ENCODE results near the gene ZNF638.

ZNF638 gene

DNA sequence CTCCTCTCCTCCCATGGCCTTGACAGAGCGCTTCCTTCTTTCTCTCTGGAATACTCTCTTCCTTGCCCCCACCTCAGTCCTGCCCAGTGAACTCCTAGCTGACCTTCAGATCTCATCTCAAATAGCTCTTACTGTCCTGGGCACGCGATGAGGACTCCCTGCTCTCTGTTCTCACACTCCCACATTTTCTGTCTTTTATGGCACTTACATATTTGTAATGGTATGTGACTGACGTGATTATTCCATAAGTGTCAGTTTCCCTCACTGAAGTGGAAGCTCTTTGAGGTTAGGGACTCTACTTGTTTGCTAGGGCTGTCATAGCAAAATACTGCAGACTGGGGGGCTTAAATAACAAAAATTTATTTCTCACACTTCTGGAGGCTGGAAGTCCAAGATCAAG, 120.1 kb downstream of the ZNF638 start:
- H3K9me3 Mint-ChIP-seq = no peaks in the 10 kb centered on the region
- H3K36me3 Mint-ChIP-seq (ENCODE audit: low read depth) = no peaks in the 10 kb centered on the region
- peaks cover 30% of the 10 kb centered on the region for H3K4me1 Mint-ChIP-seq (ENCODE audit: low read depth)
- H3K27me3 Mint-ChIP-seq = peaks cover 46% of the 10 kb centered on the region
- no peak overlapping the region for H3K4me3 Mint-ChIP-seq
- no peak overlapping the region for H3K27ac Mint-ChIP-seq

DNA sequence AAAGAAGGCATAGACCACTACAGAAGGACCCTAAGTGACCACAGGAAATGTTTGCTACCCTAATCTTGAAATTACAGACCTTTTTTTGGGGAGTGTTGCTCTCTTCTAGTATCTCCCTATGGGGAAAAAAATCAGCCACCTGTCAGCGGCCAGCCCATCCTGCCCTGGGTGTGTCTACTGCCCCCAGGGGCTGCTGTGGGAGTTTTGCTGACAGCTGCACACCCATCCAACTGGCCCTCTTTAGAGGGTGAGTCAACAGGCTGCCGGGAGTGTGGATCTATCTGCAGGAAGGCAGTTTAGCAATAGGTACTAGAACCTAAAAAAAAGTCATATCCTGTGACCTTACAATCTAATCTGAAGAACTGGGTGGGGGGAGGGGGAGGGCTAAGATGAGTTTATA, 121.0 kb downstream of the ZNF638 start:
- Mint-ChIP-seq H3K9me3 (no peaks in the 10 kb centered on the region), H3K36me3 (ENCODE audit: low read depth) (no peaks in the 10 kb centered on the region), H3K27ac (no peak overlapping the region), H3K4me1 (ENCODE audit: low read depth) (peaks cover 30% of the 10 kb centered on the region), H3K27me3 (peaks cover 50% of the 10 kb centered on the region), H3K4me3 (no peak overlapping the region)

DNA sequence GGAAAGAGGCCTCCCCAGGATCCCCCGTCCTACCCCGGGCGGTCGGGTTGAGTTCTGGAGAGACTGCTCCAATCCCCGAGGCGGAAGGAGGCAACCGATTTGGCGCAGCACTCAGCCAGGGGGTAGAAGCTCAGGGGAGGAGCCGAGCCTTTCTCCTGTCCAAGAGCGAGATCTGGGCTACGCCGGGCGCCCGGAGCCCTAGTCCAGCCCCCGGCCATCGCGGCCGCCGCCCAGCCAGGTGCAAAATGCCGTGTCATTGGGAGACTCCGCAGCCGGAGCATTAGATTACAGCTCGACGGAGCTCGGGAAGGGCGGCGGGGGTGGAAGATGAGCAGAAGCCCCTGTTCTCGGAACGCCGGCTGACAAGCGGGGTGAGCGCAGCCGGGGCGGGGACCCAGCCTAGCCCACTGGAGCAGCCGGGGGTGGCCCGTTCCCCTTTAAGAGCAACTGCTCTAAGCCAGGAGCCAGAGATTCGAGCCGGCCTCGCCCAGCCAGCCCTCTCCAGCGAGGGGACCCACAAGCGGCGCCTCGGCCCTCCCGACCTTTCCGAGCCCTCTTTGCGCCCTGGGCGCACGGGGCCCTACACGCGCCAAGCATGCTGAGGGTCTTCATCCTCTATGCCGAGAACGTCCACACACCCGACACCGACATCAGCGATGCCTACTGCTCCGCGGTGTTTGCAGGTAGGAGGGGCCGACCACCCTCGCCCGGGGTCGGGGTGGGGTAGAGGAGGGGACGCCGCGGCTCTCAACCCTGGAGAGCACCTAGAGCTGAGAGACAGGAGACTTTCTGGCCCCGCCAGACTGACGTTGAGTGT, 122.0 kb downstream of the ZNF638 start, which contains the start of gene DYSF:
TSS of gene DYSF (plus strand) at position 158 of the 817 bp plus-strand sequence.
- Mint-ChIP-seq H3K4me1 (ENCODE audit: low read depth) (peaks cover 30% of the 10 kb centered on the region), H3K27ac (no peak within 1 kb of the TSS)

DNA sequence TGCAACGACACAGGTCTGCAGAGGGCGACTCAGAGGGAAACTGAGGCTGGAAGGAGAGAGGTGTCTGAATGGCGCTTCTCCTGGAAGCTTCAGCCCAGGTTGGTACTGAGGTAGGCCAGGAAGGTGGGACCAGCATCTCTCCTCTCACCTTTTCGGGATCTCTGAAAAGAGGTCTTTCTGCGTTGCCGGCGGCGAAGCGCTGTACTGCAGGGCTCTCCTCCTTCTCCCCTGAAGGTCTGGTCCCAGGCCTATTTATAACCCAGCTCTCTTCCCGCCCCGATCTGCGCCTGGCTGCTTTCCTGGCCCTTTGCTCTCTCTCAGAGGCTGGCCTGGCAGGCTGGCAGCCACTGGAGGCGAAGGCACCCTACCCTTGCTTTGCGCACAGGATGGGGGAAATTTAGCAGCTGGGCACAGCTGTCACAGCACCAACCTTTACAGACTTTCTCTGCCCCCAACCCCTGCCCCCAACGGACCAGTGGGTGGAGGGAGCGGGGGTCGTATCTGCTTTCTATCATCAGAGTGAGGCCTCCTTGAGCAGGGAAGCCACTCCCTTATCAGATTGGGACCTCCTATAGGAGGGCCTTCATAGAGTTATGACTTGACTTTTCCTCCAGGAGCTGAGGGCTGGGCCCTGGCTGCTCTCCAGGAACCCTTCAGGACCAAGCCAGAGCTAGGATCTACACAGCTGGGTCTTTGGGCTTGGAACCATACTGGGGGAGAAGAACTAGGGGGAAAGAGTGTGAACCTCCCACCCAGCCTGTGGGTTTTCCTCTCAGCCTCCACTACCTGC, 122.8 kb downstream of the ZNF638 start:
- no peaks in the 10 kb centered on the region for H3K9me3 Mint-ChIP-seq
- H3K4me1 Mint-ChIP-seq (ENCODE audit: low read depth) = peaks cover 30% of the 10 kb centered on the region
- peaks cover 53% of the 10 kb centered on the region for H3K27me3 Mint-ChIP-seq
- no peaks in the 10 kb centered on the region for H3K36me3 Mint-ChIP-seq (ENCODE audit: low read depth)
- peak overlapping the region; percentile 13 for H3K4me3 Mint-ChIP-seq
- H3K27ac Mint-ChIP-seq = no peak overlapping the region

More for the DNA sequence above, 122.0 kb downstream of the ZNF638 start, which contains the start of gene DYSF:
- Mint-ChIP-seq H3K27me3 (peaks cover 53% of the 10 kb centered on the region), H3K4me3 (peak within 1 kb of the TSS; percentile 23), H3K36me3 (ENCODE audit: low read depth) (no peaks in the 10 kb centered on the region), H3K9me3 (no peaks in the 10 kb centered on the region)

DNA sequence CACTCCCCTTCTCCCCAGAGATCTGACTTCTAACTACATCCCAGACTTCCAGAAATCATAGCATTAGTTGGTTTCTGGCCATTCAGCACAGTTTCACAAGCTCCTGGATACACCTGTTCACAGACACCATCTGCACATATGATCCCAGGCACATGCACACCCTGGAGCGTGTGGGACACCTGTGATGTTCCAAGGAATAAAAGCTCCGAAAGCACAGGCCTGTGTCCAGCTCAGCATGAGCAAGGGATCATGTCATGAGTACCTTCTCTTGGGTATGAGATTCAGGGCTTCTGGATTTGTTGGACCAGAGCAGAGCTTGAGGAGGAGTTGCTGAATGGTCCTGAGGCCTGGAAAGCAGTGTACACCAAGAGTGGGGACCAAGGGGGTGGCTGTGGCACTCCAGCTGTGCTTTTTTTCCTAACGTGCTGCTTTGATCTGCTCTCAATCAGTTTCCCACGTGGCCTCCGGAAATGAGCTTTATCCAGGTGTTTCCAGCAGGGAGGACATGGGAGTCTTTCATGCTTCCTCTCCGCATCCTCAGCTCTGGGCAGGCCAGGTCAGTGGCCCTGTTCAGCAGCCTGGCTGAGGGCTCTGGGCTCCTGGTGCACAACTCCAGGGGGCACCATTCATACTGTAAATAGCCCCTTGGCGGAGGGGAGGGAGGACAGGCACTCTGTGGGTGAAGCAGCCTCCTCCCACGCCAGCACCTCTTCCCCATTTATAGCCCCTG, 123.6 kb downstream of the ZNF638 start:
- peaks cover 30% of the 10 kb centered on the region for H3K4me1 Mint-ChIP-seq (ENCODE audit: low read depth)
- peak overlapping the region; percentile 17 for H3K4me3 Mint-ChIP-seq
- H3K27ac Mint-ChIP-seq = no peak overlapping the region
- peaks cover 53% of the 10 kb centered on the region for H3K27me3 Mint-ChIP-seq
- no peaks in the 10 kb centered on the region for H3K9me3 Mint-ChIP-seq
- H3K36me3 Mint-ChIP-seq (ENCODE audit: low read depth) = no peaks in the 10 kb centered on the region

DNA sequence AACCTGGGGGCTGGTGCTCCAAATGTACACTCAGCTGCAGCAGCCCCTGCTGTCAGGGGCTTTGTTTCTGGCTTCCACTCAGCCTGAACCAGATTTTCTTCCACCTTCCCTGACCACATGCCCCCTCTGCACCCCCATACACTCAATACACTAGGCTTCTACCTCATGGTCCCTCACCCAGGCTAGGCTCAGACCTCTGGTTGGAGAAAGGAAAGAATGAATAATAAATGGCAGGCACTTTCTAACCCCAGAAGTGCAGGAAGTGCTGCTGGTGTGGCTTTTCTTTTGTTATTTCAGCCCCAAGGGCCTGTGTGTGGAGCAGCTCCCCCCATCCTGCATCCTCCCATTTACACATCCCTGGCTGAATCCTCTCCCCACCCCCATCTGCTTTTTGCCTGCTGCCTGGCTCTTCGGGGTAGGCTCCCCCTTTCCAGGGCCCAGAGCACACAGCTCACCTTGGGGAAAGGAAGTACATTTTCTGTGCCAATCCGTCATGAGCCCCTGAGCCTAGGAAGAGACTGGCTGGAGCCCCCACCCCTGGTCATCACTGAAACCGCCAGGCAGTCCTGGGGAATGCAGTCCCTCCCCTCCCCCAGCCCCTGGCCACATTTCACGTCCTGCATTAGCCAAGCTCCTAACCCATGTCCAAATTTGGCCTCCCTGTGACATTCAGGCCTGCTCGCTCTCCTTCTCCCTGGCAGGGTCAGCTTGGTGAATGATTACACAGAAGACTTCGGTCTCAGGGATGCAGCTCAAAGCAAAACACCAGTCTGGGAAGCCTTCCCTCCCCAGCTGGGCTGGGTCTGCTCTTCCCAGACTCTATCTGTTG, 124.4 kb downstream of the ZNF638 start:
- no peaks in the 10 kb centered on the region for H3K36me3 Mint-ChIP-seq (ENCODE audit: low read depth)
- H3K9me3 Mint-ChIP-seq = no peaks in the 10 kb centered on the region
- peaks cover 52% of the 10 kb centered on the region for H3K27me3 Mint-ChIP-seq
- no peak overlapping the region for H3K27ac Mint-ChIP-seq
- H3K4me3 Mint-ChIP-seq = no peak overlapping the region
- peaks cover 30% of the 10 kb centered on the region for H3K4me1 Mint-ChIP-seq (ENCODE audit: low read depth)

DNA sequence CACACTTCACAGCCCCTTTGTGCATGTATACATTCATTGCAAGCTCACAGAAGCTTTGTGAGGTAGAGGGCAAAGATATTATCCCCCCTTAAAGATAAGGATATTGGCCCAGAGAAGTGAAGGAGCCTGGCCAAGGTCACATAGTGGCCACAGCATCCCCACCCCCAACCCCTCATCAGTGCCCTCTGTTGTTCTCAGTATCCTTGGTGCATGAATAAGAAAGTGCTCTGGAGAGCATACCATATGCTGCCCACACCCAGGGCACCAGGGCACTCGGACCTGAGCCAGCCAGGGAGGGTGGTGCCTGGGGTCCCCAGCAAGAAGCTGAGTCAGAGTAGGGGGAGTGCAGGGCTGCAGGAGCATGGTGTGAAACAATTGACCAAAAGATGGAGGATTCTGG, 125.0 kb downstream of the ZNF638 start:
- Mint-ChIP-seq H3K36me3 (ENCODE audit: low read depth) (no peaks in the 10 kb centered on the region), H3K4me3 (no peak overlapping the region)

DNA sequence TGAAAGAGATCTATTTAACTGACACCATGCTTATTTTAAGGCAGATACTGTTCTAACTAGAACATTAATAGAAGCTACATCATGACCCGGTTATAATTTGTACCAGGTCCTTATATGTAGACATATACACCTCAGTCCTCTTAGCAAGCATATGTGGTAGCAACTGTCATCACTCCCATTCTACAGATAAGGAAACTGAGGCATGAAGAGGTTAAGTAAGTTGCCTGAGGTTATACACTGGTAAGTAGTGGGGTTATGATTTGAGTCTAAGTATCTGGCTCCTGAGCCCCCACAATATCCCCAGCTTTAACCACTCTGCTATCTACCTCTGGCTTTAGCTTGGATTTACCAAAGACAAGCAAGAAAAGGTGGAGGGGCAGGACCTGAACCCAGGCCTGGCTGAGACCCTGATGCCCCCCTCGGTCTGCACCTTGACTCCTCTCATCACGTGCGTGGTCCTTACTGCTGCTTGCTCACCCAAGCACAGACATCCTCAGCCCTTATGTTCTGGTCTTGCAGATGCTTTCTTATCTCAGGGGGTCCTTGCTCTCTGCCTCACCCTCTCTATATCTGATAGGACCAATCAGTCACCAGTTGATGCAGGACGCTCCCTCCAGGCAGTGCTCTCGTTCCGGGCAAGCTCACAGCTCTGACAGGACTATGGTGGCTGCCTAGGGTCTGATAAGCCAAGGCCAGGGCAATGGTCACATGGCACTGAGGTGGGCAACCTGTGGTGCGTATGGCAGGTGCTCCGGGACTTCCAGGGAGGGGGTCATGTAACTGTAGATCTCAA, 125.7 kb downstream of the ZNF638 start:
- Mint-ChIP-seq H3K36me3 (ENCODE audit: low read depth) (no peaks in the 10 kb centered on the region), H3K9me3 (no peaks in the 10 kb centered on the region), H3K4me1 (ENCODE audit: low read depth) (peaks cover 28% of the 10 kb centered on the region), H3K27me3 (peaks cover 40% of the 10 kb centered on the region), H3K27ac (no peak overlapping the region), H3K4me3 (no peak overlapping the region)

More for the DNA sequence above, 125.0 kb downstream of the ZNF638 start:
- Mint-ChIP-seq H3K9me3 (no peaks in the 10 kb centered on the region), H3K27me3 (peaks cover 45% of the 10 kb centered on the region), H3K4me1 (ENCODE audit: low read depth) (peaks cover 30% of the 10 kb centered on the region), H3K27ac (no peak overlapping the region)

DNA sequence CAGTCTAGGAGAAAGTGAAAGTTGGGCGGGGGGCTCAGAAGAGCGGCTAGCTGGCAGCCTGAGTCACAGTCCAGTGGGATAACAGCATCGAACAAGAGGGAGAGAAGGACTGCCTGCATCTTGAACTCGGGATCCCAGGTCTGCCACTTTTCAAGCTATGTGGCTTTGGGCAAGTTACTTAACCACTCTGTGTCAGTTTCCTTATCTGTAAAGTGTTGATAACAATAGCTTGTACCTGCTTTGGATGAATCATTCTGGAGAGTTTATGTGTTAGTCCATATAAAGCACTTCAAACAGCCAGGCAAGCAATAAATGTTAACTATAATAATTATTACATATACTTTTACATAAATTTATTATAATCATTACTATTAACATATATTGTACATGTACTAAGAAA, 126.3 kb downstream of the ZNF638 start:
- Mint-ChIP-seq H3K9me3 (no peaks in the 10 kb centered on the region), H3K27me3 (peaks cover 35% of the 10 kb centered on the region), H3K4me1 (ENCODE audit: low read depth) (peaks cover 23% of the 10 kb centered on the region)

DNA sequence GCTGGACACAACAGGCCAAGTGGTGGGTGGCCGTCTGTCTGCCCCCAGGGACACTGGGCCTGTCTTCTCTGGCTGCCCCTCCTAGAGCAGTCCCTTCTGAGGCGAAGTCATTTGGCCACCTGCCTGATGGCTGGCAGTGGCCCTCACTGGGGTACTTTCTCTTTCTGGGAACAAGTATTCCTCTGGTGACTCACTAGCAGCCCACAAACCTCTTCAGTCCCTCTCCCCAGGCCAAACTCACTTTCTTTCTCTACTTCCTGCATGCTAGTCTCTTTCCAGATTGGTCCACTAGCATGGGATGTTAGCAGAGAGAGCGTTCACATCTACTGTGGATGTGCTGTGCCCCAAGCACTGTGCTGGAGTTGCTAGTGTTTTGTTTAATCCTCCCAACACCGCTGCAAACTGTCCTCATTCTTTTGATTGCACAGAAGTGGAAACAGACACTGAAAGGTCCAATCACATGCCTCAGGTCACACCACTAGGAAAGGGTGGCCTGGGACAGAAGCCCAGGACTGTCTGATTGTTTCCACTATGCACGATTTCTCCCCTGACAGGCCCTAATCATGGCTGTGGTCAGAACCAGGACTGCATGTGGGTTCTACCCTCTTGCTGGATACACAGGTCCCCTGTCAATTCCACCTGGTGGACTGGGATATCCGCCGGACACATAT, 127.0 kb downstream of the ZNF638 start:
- H3K9me3 Mint-ChIP-seq = no peaks in the 10 kb centered on the region
- H3K27me3 Mint-ChIP-seq = peaks cover 30% of the 10 kb centered on the region
- peaks cover 17% of the 10 kb centered on the region for H3K4me1 Mint-ChIP-seq (ENCODE audit: low read depth)
- H3K36me3 Mint-ChIP-seq (ENCODE audit: low read depth) = no peaks in the 10 kb centered on the region
- H3K4me3 Mint-ChIP-seq = no peak overlapping the region
- H3K27ac Mint-ChIP-seq = no peak overlapping the region

More for the DNA sequence above, 126.3 kb downstream of the ZNF638 start:
- no peak overlapping the region for H3K27ac Mint-ChIP-seq
- no peak overlapping the region for H3K4me3 Mint-ChIP-seq
- no peaks in the 10 kb centered on the region for H3K36me3 Mint-ChIP-seq (ENCODE audit: low read depth)

DNA sequence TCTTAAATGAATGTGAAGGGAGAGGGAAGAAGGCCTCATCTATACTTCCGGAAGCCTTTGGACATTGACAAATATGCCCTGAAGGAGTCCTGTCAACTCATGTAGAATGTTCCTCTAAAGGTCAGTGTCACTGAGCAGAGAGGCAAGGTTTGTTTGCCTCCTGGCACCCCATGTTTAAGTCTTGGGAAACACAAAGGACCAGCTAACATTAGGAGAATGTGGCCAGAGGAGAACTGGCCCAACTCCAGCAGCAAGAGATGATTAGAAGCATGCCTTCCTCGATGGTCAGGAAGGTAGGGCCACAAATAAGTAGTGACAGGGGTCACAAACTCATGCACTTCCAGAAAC, 127.5 kb downstream of the ZNF638 start:
- Mint-ChIP-seq H3K4me3 (no peak overlapping the region), H3K27me3 (peaks cover 30% of the 10 kb centered on the region), H3K9me3 (no peaks in the 10 kb centered on the region), H3K4me1 (ENCODE audit: low read depth) (peaks cover 17% of the 10 kb centered on the region), H3K36me3 (ENCODE audit: low read depth) (no peaks in the 10 kb centered on the region), H3K27ac (no peak overlapping the region)

DNA sequence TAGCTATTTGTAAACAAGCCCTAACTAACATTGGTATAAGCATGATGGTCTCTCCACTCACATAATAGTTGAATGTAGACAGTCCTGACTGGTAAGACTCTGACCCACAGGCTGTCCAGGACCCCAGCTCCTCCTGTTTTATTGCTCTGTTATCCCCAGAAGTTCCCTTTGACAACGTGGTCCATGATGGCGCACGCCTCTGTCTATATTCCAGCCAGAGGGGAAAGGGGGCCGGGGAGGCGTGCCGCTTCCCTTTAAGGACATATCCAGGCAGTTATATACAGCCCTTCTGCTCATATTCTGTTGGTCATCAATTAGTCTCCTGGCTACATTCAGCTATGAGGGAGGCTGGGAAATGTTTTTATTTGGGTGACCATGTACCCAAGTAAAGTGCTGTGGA, 128.5 kb downstream of the ZNF638 start:
- no peaks in the 10 kb centered on the region for H3K9me3 Mint-ChIP-seq
- H3K27ac Mint-ChIP-seq = no peak overlapping the region
- H3K36me3 Mint-ChIP-seq (ENCODE audit: low read depth) = no peaks in the 10 kb centered on the region
- H3K4me3 Mint-ChIP-seq = no peak overlapping the region
- peaks cover 20% of the 10 kb centered on the region for H3K27me3 Mint-ChIP-seq
- H3K4me1 Mint-ChIP-seq (ENCODE audit: low read depth) = peaks cover 8% of the 10 kb centered on the region

DNA sequence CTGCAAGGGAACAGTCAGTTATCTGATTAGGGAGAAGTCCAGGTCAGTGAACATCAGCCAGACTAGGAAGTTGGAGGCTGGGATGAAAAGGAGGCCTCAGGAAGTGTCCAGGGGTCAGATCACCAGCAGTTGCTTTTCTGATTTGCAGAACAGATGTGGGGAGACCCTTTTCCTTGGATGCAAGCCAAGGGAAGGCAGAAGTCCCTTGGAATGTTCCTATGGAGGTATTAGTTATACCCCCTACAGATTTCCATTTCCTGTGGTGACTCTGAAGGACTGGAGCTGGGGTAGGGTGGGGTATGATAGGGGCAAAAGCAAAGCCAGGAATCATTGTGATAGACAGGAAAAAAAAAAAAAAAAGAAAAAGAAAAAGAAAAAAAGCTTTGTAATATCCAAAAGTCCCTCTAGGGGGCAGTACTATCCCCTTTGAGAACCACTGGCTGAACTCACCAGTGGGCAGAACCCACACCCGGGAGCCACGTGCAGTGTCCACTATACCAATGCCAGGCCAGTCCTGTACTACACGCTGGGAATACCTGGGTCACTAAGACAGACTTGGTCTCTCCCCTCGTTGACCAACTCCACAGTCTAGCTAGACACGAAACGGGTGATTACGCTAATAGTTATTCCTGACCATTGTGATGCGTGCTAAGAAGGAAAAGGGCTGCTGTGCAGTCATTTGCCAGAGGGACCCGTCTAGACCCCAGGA, 129.2 kb downstream of the ZNF638 start:
- Mint-ChIP-seq H3K9me3 (no peaks in the 10 kb centered on the region), H3K36me3 (ENCODE audit: low read depth) (no peaks in the 10 kb centered on the region), H3K4me1 (ENCODE audit: low read depth) (peaks cover 3% of the 10 kb centered on the region), H3K27me3 (peaks cover 13% of the 10 kb centered on the region), H3K4me3 (no peak overlapping the region), H3K27ac (no peak overlapping the region)

All from stimulated activated naive CD8-positive, alpha-beta T cell treated with anti-CD3 and anti-CD28 coated beads, Interleukin-15, Interleukin-2, amounts not matched to agents 100 ng/mL and 50 ng/mL, for 24 hours (primary cell).